ENCODE measurements around the gene ARHGAP8.
"Not testable (repeated sequence)": the region's sequence is repeated elsewhere in the genome, so short reads cannot be mapped to it uniquely, and the experiment has no call there.

Gene ARHGAP8

DNA sequence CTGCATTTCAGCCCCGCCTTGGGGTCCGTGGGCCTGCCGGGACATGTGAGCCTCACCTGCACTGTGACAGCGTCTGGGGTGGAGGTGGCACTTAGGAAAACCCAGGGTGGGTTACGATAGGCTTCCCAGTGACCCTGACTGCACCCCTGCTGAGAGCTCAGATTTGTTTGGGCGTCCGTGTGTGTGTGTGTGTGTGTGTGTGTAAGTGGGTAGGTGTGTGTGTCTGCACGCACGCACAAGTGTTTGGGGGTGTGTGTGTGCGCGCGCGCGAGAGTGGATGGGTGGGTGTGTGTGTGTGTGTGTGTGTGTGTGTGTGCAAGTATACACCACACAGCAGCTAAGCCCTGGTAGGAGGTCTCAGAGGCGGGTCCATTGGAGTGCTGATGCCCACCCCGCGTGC, 12.1 kb upstream of the ARHGAP8 start:
- DNase-seq, result no peak

DNA sequence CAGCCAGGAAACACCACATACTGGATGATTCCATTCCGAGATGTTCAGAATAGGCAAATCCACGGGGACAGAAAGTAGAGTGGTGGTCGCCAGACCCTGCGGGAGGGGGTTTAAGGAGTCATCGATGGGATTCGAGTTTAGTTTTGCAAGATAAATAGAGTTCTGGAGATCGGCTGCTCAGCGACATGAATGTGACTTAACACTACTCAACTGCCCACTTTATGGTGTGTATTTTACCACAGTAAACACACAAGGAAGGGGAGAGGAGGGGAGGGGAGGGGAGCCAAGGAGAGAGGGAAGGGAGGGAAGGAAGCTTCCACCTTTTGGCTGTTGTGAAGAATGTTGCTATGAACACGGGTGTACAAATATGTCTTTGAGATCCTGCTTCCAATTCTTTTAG, 10.4 kb upstream of the ARHGAP8 start:
- DNase-seq, result no peak

DNA sequence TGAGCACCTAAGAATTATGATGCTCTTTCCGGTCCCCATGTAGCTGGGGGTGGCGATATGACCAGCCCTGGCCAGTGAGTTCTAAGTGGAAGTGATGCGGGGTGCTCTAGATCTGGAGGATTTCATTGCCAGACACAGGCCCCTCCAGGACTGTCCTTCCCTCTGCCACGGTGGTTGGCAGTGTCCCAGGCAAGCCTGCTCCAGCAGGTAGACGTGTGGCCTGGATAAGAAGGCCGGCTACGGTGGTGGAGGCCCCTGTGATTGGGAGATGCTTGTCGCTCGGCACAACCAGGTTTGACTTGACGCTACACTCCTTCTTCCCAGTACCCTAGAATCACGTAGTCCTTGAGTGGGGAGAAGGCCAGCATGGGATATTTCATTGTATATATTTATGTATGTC, 9.1 kb upstream of the ARHGAP8 start:
- no peak for DNase-seq

DNA sequence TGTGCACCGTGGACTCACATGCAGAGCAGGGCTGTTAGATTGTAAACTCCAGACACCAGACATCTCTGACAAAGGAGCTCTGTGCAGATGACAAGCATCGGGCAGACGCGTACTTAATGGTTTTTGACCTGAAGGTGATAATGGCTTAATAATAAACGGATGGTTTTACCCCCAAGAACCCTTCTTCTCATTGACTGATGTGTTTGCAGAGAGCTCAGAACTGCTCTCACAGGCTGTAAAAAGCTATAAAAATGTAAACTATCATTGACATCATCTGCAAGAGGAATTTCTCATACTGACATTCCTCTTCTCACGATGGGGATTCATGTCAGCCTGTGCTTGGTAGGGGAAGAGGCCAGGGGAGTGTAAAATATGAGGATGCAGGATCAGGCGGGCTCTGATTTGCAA, 8.6 kb upstream of the ARHGAP8 start:
- DNase-seq, result peak; percentile 29

DNA sequence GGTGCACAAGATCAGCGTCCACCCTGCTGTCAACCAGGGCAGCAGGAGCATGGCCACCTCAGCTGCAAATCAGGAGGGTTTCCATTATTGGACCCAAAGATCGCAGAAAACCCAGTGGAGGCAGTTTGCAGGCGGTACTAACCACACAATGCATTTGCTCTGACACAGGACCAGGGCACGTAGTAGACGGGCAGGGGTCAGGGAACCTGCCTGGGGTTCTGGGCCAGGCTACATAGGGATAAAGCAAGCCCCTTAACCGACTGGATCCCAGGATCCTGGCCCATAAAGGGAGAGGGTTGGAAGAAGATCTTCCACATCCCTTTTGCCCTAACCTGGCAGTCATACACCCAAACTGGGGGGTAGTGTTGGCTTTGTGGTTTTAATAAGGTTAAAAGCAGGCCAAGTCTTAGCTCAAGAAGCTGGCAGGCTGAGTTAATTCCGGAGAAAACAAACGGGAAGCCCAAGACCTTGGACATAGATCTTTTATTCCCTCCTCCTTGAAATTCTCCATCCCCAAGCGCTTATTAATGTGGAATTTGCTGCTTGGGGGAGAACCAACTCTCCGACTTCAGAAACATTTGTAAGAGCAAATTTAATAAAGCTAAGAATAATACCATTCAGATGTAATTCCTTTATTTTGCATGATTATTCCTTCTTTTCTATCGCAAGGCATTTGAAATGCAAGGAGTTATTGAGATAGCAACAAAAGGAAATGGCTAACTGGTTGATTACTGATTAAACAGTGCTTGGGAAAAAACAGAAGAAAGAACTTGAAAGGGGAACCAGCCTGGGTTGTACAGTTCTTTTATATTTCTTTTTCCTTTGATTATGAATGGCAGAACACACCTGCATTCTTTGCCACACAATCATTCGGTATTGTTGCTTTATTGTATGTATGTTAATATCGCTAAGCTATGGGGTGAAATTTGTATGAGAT, 6.3 kb upstream of the ARHGAP8 start:
- DNase-seq, result no peak

DNA sequence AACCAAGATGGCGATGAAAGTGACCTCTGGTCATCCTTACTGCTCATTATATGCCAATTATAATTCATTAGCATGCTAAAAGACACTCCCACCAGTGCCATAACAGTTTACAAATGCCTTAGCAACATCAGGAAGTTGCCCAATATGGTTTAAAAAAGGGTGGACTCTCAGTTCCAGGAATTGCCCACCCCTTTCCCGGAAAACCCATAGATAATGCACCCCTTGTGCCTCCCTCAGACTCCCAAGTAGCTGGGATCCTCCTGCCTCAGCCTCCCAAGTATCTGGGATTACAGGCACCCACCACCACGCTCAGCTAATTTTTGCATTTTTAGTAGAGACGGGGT, 4.6 kb upstream of the ARHGAP8 start:
- not testable (repeated sequence) for DNase-seq

DNA sequence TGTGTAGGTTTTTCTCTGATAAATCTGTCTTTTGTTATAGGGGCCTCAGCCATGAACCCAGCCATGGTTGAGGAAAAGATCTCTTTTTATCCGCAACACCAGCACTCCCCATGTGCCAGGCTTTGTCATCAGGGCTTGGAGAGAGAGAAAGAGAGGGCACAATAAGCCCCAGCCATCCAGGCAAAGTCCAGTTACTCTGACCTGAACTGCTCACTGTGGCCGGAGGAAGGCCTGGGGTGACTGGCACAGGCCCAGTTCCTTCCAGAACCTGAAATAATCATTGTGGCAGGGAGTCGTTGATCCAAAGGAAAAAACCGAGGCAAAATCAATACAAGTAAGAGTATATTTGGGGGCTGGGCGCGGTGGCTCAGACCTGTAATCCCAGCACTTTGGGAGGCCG, 3.9 kb upstream of the ARHGAP8 start:
- no peak for DNase-seq

DNA sequence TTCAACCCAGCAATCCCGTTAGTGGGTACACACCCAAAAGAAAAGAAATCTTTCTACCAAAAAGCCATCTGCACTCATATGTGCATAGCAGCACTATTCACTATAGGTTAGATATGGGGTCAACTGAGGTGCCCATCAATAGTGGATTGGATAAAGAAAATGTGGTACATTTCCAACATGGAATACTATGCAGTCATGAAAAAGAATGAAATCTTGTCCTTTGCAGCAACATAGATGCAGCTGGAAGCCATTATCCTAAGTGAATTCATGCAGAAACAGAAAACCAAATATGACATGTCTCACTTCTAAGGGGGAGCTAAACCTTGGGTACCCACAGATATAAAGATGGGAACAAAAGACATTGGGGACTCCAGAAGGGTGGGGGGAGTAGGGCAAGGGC, 1.9 kb upstream of the ARHGAP8 start:
- no peak for DNase-seq

DNA sequence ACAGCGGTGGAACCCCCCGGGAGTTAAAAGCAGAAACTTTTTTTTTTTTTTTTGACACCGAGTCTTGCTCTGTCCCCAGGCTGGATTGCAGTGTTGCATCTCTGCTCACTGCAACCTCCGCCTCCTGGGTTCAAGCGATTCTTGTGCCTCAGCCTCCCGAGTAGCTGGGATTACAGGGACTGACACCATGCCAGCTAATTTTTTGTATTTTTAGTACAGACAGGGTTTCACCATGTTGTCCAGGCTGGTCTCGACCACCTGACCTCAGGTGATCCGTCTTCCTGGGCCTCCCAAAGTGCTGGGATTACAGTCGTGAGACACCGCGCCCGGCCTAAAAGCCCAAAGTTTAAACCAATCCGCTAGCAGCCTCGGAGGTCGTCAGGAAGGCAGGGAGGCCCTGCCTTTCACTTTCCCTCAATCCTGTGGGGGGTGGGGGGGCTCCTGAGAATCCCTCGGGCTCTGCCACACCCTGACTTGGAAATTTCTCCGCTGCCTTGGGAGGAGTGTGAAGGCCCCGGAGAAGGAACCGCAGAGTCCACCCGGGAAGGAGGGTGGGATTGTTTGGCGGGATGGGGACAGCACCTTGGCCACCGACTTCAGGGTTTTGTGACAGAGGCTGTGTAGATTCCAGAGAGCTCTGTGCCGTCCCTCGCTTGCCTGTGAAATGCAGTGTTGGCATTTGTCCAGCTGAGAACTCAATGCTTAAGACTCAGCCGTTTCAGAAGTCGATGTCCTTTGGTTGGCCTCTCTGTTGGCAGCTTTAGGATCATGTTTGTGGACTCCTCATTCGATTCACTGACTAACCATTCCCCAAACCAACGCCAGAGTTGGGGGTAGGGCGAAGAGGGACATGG, 1.0 kb downstream of the ARHGAP8 start:
- DNase-seq, result peak; percentile 74

DNA sequence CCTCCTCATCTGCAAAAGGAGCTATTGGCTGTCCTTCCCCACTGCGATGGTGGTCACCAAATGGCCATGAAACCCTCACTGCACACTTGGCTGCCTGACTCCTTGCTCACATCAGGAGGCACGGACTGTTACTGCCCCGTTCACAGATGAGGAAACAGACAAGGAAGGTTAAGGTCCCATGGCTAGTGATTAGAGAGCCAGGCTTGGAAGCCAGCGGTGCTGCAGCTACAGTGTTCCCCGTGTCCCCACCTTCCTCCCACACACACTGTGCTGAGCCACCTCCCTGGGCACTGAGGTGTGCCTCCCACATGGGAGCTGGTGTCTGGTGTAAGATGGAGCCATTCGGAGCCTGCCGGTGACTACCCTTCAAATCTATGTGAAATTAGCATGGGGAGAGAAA, 2.6 kb downstream of the ARHGAP8 start:
- no peak for DNase-seq

DNA sequence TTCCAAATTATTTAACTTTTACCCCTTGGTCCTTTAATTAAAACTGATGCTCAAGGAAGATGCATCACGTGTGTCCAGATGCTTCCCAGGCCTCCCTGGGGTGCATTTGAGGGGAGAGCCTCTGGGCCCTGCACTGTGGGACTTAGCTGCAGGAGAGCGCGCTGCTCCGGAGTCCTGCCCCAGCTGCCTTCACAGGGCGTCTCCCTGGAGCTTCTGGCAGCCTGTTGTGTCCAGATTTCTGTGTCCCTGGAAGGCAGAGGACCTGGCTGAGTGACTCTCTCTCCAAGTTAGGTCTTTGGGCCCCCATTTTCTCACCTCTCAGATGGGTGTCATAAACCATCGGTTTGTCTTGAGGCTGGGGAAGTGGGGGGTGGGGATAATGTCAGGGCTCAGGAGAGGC, 3.0 kb downstream of the ARHGAP8 start:
- DNase-seq, result no peak

DNA sequence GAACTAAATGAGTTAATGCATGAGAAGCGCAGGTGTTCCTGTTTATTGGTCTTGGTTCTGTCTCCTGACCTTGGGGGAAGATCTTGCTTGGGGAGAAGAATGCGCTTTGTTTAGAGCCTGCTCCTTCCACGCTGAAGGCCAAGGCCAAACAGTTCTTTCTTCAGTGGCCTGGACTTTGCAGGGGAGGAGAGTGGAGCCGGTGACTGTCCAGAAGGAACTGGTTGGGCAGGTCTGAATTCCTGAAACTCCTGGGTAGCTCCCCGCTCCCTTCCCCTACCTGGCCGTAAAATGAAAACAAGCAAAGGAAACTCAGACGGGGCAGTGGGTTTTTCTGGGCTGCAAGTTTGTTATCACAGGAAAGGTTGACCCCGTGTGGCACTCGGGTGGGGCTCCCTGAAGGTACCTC, 3.6 kb downstream of the ARHGAP8 start:
- no peak for DNase-seq

DNA sequence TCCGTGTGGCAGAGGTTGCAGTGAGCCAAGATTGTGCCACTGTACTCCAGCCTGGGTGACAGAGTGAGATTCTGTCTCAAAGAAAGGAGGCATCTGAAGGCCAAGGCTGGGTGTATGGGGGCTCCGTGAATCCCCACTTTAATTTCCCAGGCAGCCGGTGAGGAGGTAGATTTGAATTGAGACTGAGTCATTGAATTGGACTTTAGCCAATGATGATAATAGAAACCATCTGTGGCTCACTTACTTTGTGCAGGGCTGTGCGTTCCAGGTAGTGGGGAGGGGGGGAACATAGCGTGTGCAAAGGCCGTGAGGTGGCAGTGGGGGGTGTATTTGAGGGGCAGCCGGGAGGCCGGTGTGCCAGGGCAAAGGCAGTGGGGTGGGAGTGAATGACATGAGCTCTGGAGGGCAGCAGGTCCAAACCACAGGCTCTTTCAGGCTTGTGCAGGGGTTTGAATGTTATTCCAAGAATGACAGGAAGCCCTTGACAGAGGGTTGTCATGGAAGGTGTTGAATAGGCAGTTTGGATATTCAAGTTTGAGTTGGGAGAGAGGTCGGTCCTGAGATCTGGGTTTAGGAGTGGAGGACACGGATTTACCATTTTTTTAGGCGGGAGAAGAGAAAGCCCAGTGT, 6.1 kb downstream of the ARHGAP8 start:
- DNase-seq, result peak; percentile 64

DNA sequence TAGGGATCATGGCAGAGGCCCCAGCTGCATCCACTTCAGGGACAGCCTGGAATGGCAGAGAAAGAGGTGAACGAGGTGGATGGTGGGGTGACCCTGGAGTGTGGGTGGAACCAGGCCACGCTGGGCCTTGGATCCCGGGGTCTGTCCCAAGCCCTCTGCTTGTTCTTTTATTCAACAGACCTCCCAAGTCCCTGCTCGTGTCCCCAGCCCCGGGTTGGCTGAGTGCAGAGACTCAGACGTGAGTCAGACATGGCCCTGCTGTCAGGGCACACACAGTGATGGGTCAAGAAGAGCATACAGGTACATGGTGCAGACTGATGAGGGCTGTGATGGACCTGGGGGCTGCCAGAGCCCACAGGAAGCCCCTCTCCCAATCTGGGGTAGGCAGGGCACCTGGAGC, 6.6 kb downstream of the ARHGAP8 start:
- DNase-seq, result no peak

DNA sequence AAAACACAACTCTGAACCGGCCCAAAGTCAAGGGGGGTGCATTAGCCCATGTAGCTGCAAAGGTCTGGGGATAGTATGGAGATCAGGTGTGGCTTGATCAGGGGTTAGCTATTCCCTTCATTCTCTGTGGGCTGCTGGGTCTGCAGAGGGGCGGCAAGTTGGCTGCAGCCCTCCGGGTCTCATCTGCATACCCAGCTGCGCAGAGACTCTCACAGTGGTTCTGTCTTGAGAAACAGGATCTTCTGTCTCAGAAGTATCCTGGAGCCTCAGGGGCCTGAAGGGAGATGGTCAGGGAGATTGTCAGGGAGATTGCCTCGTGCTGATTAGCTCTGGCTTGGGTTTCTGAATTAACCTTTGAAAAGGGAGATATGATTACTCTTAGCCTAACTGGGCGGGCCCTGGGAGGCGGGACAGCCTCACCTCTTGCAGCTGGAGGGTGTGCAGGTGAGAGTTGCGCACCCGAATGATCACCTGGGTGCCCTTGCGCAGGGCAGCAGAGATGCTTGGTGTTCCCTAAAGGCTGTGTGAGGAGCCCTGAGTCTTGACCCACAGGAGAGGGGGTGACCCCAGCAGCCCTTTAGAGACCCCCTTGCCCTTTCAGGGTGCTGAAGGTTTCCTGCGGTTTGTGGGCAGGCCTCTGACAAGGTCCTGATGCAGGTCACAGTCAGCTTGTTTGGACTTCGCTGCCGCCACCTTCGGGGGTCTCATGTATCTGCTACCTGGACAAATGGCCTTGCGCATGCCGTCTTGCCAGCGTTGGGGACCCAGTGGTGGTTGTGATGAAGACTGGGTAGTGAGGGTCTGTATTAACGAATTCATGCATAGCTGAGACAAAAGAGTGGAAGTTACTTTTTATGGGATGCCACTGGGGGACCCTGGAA, 7.3 kb downstream of the ARHGAP8 start:
- DNase-seq, result no peak

DNA sequence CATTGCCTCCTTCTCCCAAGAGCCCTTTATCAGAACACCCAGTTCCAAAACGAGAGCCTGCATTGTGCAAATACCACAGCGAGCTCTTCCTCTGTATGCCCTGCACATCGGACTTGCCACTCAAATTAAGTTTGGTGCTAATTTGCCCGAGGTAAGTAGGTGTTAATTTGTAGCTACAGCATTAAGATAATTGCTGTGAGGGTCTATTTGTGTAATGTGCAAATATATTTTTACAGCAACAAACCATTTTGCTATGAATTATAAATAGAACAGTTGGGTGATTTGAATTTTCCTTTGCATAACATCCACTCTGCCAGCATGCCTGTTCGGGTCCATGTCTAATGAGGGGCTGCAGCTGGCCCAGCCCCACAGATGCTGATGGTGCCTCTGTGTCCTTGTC, 8.1 kb downstream of the ARHGAP8 start:
- no peak for DNase-seq

DNA sequence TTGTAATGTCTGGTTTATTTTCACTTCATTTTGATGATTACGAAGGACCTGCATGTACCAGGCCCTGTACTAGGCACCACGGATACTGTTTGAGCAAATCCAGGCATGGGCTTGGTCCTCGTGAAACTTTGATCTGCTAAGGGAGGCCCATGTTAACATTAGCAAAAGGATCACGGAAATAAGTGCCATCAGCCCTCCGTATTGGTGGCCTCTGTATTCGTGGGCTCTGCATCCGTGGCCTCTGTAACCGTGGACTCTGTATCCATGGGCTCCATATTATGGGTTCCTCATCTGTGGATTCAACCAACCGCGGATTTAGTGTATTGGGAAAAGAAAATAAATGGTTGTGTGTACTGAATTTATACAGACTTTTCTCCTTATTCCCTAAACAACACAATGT, 8.7 kb downstream of the ARHGAP8 start:
- no peak for DNase-seq

DNA sequence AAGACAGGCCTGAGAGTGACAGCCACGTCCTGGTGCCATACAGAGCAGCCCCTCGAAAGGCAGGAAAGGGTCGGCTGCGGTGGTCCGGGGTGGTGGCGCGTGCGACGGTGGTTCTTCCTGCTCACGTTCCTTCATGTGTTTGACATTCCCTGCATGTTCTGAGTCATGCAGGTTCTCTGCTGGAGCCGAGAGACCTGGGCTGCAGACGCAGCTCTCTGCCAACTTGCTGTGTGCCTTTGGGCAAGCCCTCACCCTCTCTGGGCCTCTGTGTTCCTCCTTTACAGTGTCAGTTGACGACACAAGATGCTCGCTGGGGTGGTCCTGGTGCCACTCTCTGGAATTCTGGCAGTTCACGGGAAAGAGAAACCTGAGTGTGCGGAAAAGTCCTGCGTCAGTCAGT, 12.0 kb downstream of the ARHGAP8 start:
- no peak for DNase-seq

DNA sequence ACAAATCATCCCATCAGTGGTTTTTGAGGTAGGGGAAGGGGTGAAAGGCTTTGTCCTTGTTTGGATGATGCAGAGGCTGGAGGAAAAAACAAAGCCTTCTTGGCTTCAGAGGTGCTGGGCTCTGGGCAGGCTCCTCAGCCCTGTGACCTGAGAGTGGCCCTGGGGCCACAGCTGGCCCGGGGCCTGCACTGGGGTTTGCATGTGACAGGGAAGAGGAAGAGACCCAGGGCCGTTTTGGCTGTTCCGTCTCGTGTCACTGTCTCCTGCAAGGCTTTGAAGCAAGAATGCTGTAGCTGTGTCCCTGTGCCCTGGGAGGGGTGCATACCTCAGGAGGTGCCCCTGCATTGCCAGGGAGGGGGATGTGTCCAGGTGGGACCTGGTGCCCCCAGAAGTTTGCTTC, 12.6 kb downstream of the ARHGAP8 start:
- DNase-seq, result no peak

DNA sequence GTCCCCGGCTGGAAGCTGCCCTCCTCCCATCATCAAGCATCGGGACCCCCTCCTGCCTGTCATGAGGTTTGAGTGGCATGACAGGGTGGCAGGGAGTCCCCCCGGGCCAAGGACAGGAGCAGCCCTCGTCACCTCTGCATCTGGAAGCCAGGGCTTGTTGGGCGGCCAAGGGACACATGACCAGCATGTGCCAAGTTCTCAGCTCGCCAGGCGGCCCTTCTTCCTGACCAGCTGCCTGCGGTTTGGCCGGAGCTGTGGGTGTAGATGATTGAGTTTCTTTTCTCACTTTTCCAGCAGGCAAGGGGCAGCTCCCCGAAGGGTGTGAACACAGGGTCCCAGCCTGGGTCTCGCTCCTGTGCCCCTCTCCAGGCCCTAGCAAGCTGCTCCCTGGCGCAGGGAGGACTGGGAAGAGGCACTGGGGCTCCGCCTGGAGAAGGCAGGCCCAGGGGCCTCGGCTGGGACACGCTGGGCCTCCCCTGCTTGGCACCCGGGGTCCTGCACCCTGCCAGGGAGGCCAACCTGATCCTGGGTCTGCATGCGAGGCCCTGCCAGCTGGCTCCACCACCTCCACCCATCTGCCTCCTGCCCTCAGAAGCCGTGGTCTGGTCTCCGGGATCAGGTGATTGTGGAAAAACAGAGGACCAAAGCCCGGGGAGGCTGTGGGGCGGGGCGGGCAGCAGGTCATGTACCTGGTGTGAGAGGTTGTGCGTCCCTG, 13.4 kb downstream of the ARHGAP8 start:
- no peak for DNase-seq

DNA sequence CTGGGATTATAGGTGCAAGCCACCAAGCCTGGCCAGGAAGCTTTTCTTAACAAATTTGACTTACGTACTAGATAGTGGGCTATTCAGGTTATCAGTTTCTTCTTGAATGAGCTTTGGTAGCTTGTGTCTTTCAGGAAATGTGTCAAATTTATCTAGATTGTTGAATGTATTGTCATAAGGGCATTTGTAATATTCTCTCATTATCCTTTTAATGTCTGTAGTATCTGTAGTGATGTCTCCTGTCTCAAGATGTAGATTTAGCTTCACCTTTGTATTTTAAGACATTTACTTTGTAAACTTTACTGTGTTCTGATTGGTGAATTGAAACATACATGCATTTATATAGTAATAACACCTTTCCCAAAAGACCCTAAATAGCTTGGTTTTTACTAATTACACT, 20.7 kb downstream of the ARHGAP8 start:
- no peak for DNase-seq

DNA sequence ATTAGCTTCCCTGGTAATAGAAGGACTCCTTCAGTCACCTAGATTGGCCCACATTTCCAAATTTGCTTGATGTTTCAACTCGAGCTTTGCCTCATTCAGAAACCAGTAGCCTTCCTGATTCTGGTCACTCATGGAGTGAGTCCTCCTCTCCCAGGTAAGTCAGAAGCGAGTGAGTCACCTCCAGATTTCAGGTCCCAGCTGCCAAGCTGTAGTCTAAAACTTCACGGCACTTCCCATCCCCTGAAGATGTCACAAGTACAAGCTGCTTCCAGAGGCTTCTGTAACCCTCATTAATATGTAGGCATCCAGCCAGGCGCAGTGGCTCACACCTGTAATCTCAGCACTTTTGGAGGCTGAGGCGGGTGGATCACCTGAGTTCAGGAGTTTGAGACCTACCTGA, 23.5 kb downstream of the ARHGAP8 start:
- no peak for DNase-seq
